Panc1 (cell line): ENCODE measurements around the gene PSORS1C1. TPM values are rescaled to one million over a fixed set of nuclear protein-coding genes. Genes with fewer than 3 reads are reported as not detected.

ENCODE experiments used
- ATAC-seq: fragments of 200-7000 bp; cut with Tn5 transposase; 2 replicates; pipeline ENCODE4 v1.9.1; 2020; ENCODE audit warnings: mild to moderate bottlenecking, moderate library complexity
- BruUV-seq: library from RNA; stranded (reverse); fragments of 400-500 nt; replicated peaks from 2 replicates; lab custom pipeline; 2021; lab: Mats Ljungman, UMichigan
- CTCF ChIA-PET: fragments of 300-600 bp; sonication (Branson Sonifier 250); formaldehyde crosslinking; loops from one replicate; lab custom pipeline; 2022; ENCODE audit warnings: antibody characterized with exemption; lab: Charles Lee
- POLR2A ChIA-PET: fragments of 300-600 bp; sonication (Branson Sonifier 250); formaldehyde crosslinking; loops from one replicate; lab custom pipeline; 2022; ENCODE audit warnings: antibody characterized with exemption; lab: Charles Lee
- DNase-seq: peaks from one replicate; pipeline ENCODE4 v3.0.0-alpha.2; 2010; ENCODE audit warnings: low read depth, low spot score
- H3K27ac ChIP-seq: 2 replicates; pipeline ENCODE4 v1.5.1; 2011; ENCODE audit warnings: mild to moderate bottlenecking, low read length, inconsistent platforms
- H3K27me3 ChIP-seq: fragments of 200-500 bp; sonication (Bioruptor generic); 2 replicates; pipeline ENCODE4 v1.6.0; 2014; ENCODE audit warnings: low read length, inconsistent platforms; ENCODE audit not compliant: control insufficient read depth, insufficient read depth
- H3K36me3 ChIP-seq: fragments of 200-500 bp; sonication (Bioruptor generic); 2 replicates; pipeline ENCODE4 v1.5.1; 2014; ENCODE audit warnings: inconsistent platforms, mild to moderate bottlenecking, low read length, moderate library complexity; ENCODE audit not compliant: control insufficient read depth, insufficient read depth
- H3K4me1 ChIP-seq: 2 replicates; pipeline ENCODE4 v1.5.1; 2011; ENCODE audit warnings: inconsistent platforms, mild to moderate bottlenecking, low read length, moderate library complexity; ENCODE audit not compliant: control insufficient read depth, insufficient read depth
- H3K4me3 ChIP-seq, 2 experiments: 2 replicates each; pipeline ENCODE4 v1.5.1; 2011 to 2012; ENCODE audit warnings: low read depth in 2 of 2, low read length in 2 of 2, mild to moderate bottlenecking in 2 of 2, inconsistent platforms in 1 of 2, moderate library complexity in 1 of 2
- H3K9me3 ChIP-seq: fragments of 200-500 bp; sonication (Bioruptor generic); 2 replicates; pipeline ENCODE4 v1.5.1; 2014; ENCODE audit warnings: low read depth, mild to moderate bottlenecking, inconsistent platforms, low read length, moderate library complexity; ENCODE audit not compliant: control insufficient read depth, insufficient read depth
- CTCF ChIP-seq: fragments of 450-650 bp; IDR thresholded peaks from 2 replicates; pipeline ENCODE4 v1.5.1; 2017; ENCODE audit warnings: mild to moderate bottlenecking
- POLR2AphosphoS5 ChIP-seq: IDR thresholded peaks from 2 replicates; pipeline ENCODE4 v1.6.1; 2012; ENCODE audit warnings: mild to moderate bottlenecking, low read depth, low read length, moderate library complexity
- REST ChIP-seq, 2 experiments: IDR thresholded peaks; 2 replicates each; pipeline ENCODE4 v1.6.1; 2011 to 2012; ENCODE audit warnings: low read depth in 2 of 2, control low read depth in 1 of 2, low read length in 1 of 2, mild to moderate bottlenecking in 1 of 2, moderate library complexity in 1 of 2; ENCODE audit not compliant: insufficient read depth in 1 of 2
- SIN3A ChIP-seq: IDR thresholded peaks from 2 replicates; pipeline ENCODE4 v1.6.1; 2012; ENCODE audit warnings: low read depth, mild to moderate bottlenecking, low read length, moderate library complexity, borderline replicate concordance; ENCODE audit not compliant: insufficient read depth
- TCF7L2 ChIP-seq: IDR thresholded peaks from 2 replicates; pipeline ENCODE4 v1.6.1; 2011; ENCODE audit warnings: mild to moderate bottlenecking, low read depth, low read length, inconsistent platforms
- in situ Hi-C: cut with HindIII; loops from 2 replicates; pipeline ENCODE4 v1.10.0; 2016; ENCODE audit warnings: low sequenced_read_pairs, low pct_unique_long_range_greater_than_20kb
- intact Hi-C: fragments of 100-400 bp; cut with micrococcal nuclease; formaldehyde crosslinking; loops from one replicate; pipeline ENCODE4 v1.10.0; 2022; ENCODE audit not compliant: unreplicated experiment
- total RNA-seq: library from RNA; stranded (reverse); gene quantifications from one replicate; pipeline ENCODE4 v1.2.1, GENCODE V29; 2021; ENCODE audit not compliant: unreplicated experiment

PSORS1C1 gene
- total RNA-seq, 1 experiment from 2014 or later, result 2.9 TPM

GRCh38 chr6:31172973-31173384 is 58.4 kb downstream of the PSORS1C1 start:
- no peaks in the 10 kb centered on the region for H3K36me3 ChIP-seq
- no peaks in the 10 kb centered on the region for H3K4me1 ChIP-seq
- DNase-seq, result no peak
- H3K27ac ChIP-seq, result no peak overlapping the region
- CTCF ChIA-PET, result no interaction called here
- in situ Hi-C loops (no loop called here), intact Hi-C loops (no loop called here)
- ATAC-seq, result no peak
- H3K27me3 ChIP-seq, result no peaks in the 10 kb centered on the region
- POLR2A ChIA-PET, result no interaction called here
- BruUV-seq, result no TSS peak
- H3K9me3 ChIP-seq, result no peaks in the 10 kb centered on the region
- no peak overlapping the region for H3K4me3 ChIP-seq
- TF ChIP-seq POLR2AphosphoS5 (no peak), REST (IDR thresholded peaks at IDR 0.05; ENCODE audit: insufficient read depth in 1 of 2, low read depth in 2 of 2, low read length in 1 of 2) (no peak), SIN3A (no peak), TCF7L2 (no peak), CTCF (no peak)

GRCh38 chr6:31173406-31173805 is 58.8 kb downstream of the PSORS1C1 start:
- TF ChIP-seq CTCF (no peak), POLR2AphosphoS5 (no peak), TCF7L2 (no peak), REST (IDR thresholded peaks at IDR 0.05; ENCODE audit: insufficient read depth in 1 of 2, low read depth in 2 of 2, low read length in 1 of 2) (no peak), SIN3A (no peak)
- H3K9me3 ChIP-seq, result no peaks in the 10 kb centered on the region
- no peak for ATAC-seq
- POLR2A ChIA-PET, result no interaction called here
- BruUV-seq, result no TSS peak
- in situ Hi-C loops (no loop called here), intact Hi-C loops (no loop called here)
- CTCF ChIA-PET, result no interaction called here
- no peaks in the 10 kb centered on the region for H3K36me3 ChIP-seq
- no peaks in the 10 kb centered on the region for H3K27me3 ChIP-seq
- H3K4me1 ChIP-seq, result no peaks in the 10 kb centered on the region
- no peak for DNase-seq
- H3K27ac ChIP-seq, result no peak overlapping the region
- no peak overlapping the region for H3K4me3 ChIP-seq
